Airway epithelial cell (primary cell): ENCODE results near the gene LYG1. TPM values are rescaled to one million over a fixed set of nuclear protein-coding genes. Genes with fewer than 3 reads are reported as not detected.

Experiments
- total RNA-seq: library from RNA; depleted of rRNA; stranded (reverse); fragments of >200 nt; gene quantifications from 2 replicates; pipeline ENCODE4 v1.2.3, GENCODE V29; 2015

LYG1 gene
- not detected in 2 replicates for total RNA-seq

DNA sequence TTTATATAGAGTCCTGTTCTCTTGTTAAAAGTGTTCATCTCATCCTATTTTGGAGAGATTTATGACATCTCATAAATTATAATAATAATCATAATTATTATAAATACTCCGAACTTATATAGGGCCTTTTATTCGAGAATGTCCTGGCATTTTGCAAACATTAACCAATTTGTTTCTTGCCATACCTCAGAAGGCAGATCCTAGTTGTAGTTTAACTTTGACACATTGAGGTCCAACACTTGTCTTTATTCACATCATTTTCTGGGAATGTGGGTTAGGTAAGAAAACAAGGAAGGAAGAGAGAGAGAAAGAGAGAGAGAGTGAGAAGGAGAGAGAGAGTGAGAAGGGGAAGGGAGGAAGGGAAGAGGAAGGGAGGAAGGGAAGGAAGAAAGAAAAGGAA, at the start of gene LYG1:
TSS of gene LYG1 (minus strand) at position 101 of the 400 bp plus-strand sequence. CDS start 5,527 bp downstream, outside the sequence.

DNA sequence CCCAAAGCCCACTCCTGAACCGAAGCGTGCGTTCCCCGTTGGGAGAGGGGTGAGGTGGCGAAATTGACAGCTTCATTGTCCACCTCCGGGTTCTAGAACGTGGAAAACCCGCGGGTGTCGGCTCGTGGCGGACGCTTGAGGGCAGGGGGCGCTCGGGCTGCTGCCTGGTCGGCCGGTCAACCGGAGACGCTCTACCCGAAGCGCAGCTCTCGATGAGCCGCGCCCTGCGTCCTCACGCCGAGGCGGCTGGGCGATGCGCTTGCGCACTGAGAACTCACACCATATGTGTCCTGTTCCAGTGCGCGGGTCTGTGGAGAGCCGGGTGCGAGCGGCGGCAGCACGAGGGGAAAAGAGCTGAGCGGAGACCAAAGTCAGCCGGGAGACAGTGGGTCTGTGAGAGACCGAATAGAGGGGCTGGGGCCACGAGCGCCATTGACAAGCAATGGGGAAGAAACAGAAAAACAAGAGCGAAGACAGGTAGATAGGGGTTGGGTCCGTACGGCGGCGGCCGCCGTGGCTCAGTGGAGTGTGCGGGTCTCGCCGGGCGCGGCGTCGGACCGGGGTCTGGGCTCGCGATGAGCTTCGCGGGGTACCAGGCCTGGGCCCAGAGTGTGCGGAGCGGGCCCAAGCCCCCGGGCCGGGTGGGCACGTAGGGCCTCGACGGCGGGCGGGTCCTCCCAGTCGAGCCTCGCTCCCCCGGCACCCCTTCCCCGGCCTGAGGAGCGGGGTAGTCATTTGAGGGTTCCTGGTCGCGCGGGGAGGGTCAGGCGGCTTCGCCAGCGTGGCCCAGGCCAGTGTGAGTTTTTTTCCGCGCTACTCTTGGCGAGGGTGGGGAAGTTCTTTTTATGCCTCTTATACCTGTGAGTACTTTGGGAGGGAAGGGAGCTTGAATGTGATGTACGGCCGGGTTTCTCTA, 36.4 kb upstream of the LYG1 start, which contains the start of gene EIF5B:
TSS of gene EIF5B (plus strand) at position 277 of the 916 bp plus-strand sequence. CDS start at position 443, 166 bp downstream.

GRCh38 chr2:99335911-99336803, 35.2 kb upstream of the LYG1 start, which contains the start of gene TXNDC9:
TSS of gene TXNDC9 (minus strand) at chr2:99336333. CDS start at chr2:99333210, 3,123 bp downstream.

GRCh38 chr2:99255491-99256318, 45.3 kb downstream of the LYG1 start, which contains the start of gene LYG2:
TSS of gene LYG2 (minus strand) at chr2:99255666. CDS start at chr2:99254260, 1,406 bp downstream.

Other genes starting within 250 kb of the LYG1 start
- 1.5 and 1.6 TPM in 2 replicates for gene C2orf15, start 159.5 kb downstream of the LYG1 start, total RNA-seq
- 1.3 and 4.7 TPM in 2 replicates for gene TSGA10, start 146.3 kb downstream of the LYG1 start, total RNA-seq
- gene LIPT1, start 146.2 kb downstream of the LYG1 start, total RNA-seq = 2.0 and 4.1 TPM in 2 replicates
- 27.4 and 28.1 TPM in 2 replicates for gene MITD1, start 120.1 kb downstream of the LYG1 start, total RNA-seq
- gene MRPL30, start 120.0 kb downstream of the LYG1 start, total RNA-seq = 33.0 and 49.4 TPM in 2 replicates
- not detected in 2 replicates for gene LYG2, start 45.5 kb downstream of the LYG1 start, total RNA-seq
- 39.0 and 53.2 TPM in 2 replicates for gene TXNDC9, start 35.1 kb upstream of the LYG1 start, total RNA-seq
- gene EIF5B, start 36.2 kb upstream of the LYG1 start, total RNA-seq = 26.0 and 32.0 TPM in 2 replicates
- 12.1 and 19.4 TPM in 2 replicates for gene REV1, start 188.8 kb upstream of the LYG1 start, total RNA-seq